Superior temporal gyrus (tissue), 1 donor: Measurements from ENCODE around the gene DENND11.
"Not testable (repeated sequence)": the region's sequence is repeated elsewhere in the genome, so short reads cannot be mapped to it uniquely, and the experiment has no call there.

Experiments
- DNase-seq: peaks from one replicate; pipeline ENCODE4 v3.0.0-alpha.2; 2016; ENCODE audit errors: extremely low spot score

The DENND11 gene

GRCh38 chr7:141706239-141707064, 4.5 kb upstream of the DENND11 start:
- DNase-seq, result no peak

GRCh38 chr7:141704741-141705140, 2.8 kb upstream of the DENND11 start:
- DNase-seq, result no peak

- DNase-seq, result no peak
These were observed 2.1 kb upstream of the DENND11 start for GRCh38 chr7:141704112-141704511.

GRCh38 chr7:141702892-141703291, 926 bp upstream of the DENND11 start:
- no peak for DNase-seq

GRCh38 chr7:141701489-141702046, 398 bp downstream of the DENND11 start:
- DNase-seq, result no peak

GRCh38 chr7:141700848-141701371, 1.1 kb downstream of the DENND11 start:
- DNase-seq, result no peak

GRCh38 chr7:141700296-141700847, 1.6 kb downstream of the DENND11 start:
- DNase-seq, result peak; percentile 66

GRCh38 chr7:141699860-141700259, 2.1 kb downstream of the DENND11 start:
- no peak for DNase-seq

GRCh38 chr7:141698247-141699015, 3.5 kb downstream of the DENND11 start:
- peak; percentile 62 for DNase-seq

GRCh38 chr7:141697211-141697871, 4.6 kb downstream of the DENND11 start:
- DNase-seq, result peak; percentile 83

GRCh38 chr7:141696348-141696747, 5.6 kb downstream of the DENND11 start:
- DNase-seq, result no peak

GRCh38 chr7:141695803-141696289, 6.1 kb downstream of the DENND11 start:
- no peak for DNase-seq

GRCh38 chr7:141693082-141693481, 8.9 kb downstream of the DENND11 start:
- no peak for DNase-seq

GRCh38 chr7:141691961-141692360, 10.0 kb downstream of the DENND11 start:
- no peak for DNase-seq

GRCh38 chr7:141691540-141691939, 10.4 kb downstream of the DENND11 start:
- DNase-seq, result no peak

- DNase-seq, result not testable (repeated sequence)
These were observed 12.7 kb downstream of the DENND11 start for GRCh38 chr7:141689072-141689825.

GRCh38 chr7:141688043-141688442, 13.9 kb downstream of the DENND11 start:
- peak; percentile 67 for DNase-seq

GRCh38 chr7:141686670-141687069, 15.3 kb downstream of the DENND11 start:
- DNase-seq, result no peak

GRCh38 chr7:141686074-141686473, 15.9 kb downstream of the DENND11 start:
- DNase-seq, result no peak

- DNase-seq, result peak; percentile 79
These were observed 16.5 kb downstream of the DENND11 start for GRCh38 chr7:141685285-141686023.
